Keratinocyte (primary cell): Measurements from ENCODE around the gene RABGEF1. TPM values are rescaled to one million over a fixed set of nuclear protein-coding genes. Genes with fewer than 3 reads are reported as not detected.

Source experiments
- DNase-seq: peaks from one replicate; pipeline ENCODE4 v3.0.0-alpha.2; 2011; ENCODE audit warnings: low read depth, missing footprints, low spot score
- FAIRE-seq: peaks from 2 replicates; lab custom pipeline; 2011; peaks lifted over from hg19 to GRCh38; lab: Jason Lieb, UNC
- H2AFZ ChIP-seq: 2 replicates; pipeline ENCODE4 v1.6.0; 2012; ENCODE audit warnings: low read length, control low read depth, inconsistent platforms; ENCODE audit not compliant: control insufficient read depth
- H3K27ac ChIP-seq: 2 replicates; pipeline ENCODE4 v1.5.1; 2011; ENCODE audit warnings: low read length; ENCODE audit not compliant: control insufficient read depth, insufficient read depth
- H3K27me3 ChIP-seq: 3 replicates; pipeline ENCODE4 v1.6.0; 2011; ENCODE audit warnings: low read length; ENCODE audit not compliant: control insufficient read depth, insufficient read depth; ENCODE audit errors: extremely low read depth
- H3K36me3 ChIP-seq, 2 experiments: 2 replicates in 1 of 2; 3 replicates in 1 of 2; pipeline ENCODE4 v1.5.1; 2011; ENCODE audit warnings: low read length in 2 of 2, mild to moderate bottlenecking in 1 of 2; ENCODE audit not compliant: control insufficient read depth in 2 of 2, insufficient read depth in 2 of 2; ENCODE audit errors: extremely low read depth in 1 of 2
- H3K4me1 ChIP-seq: 3 replicates; pipeline ENCODE4 v1.5.1; 2011; ENCODE audit warnings: low read length; ENCODE audit not compliant: control insufficient read depth, insufficient read depth; ENCODE audit errors: extremely low read depth
- H3K4me2 ChIP-seq: 3 replicates; pipeline ENCODE4 v1.6.0; 2011; ENCODE audit warnings: low read depth, low read length; ENCODE audit not compliant: control insufficient read depth, insufficient read depth; ENCODE audit errors: extremely low read depth
- H3K4me3 ChIP-seq, 3 experiments: fragments of 200-600 bp in 1 of 3; sonication (generic) in 1 of 3; 2 replicates in 2 of 3; 3 replicates in 1 of 3; pipeline ENCODE4 v1.5.1; 2011 to 2016; ENCODE audit warnings: low read length in 3 of 3, mild to moderate bottlenecking in 3 of 3, control low read depth in 2 of 3, inconsistent platforms in 1 of 3, low read depth in 1 of 3, mixed read lengths in 1 of 3, mixed run types in 1 of 3, moderate library complexity in 1 of 3; ENCODE audit not compliant: control insufficient read depth in 2 of 3, insufficient read depth in 2 of 3; ENCODE audit errors: extremely low read depth in 1 of 3
- H3K79me2 ChIP-seq: 2 replicates; pipeline ENCODE4 v1.6.0; 2012; ENCODE audit warnings: low read length; ENCODE audit not compliant: control insufficient read depth, insufficient read depth
- H3K9ac ChIP-seq: 3 replicates; pipeline ENCODE4 v1.6.0; 2011; ENCODE audit warnings: low read length; ENCODE audit not compliant: control insufficient read depth, insufficient read depth; ENCODE audit errors: extremely low read depth
- H3K9me1 ChIP-seq: 3 replicates; pipeline ENCODE4 v1.6.0; 2011; ENCODE audit warnings: low read length; ENCODE audit not compliant: control insufficient read depth, insufficient read depth; ENCODE audit errors: extremely low read depth
- H3K9me3 ChIP-seq: 2 replicates; pipeline ENCODE4 v1.5.1; 2012; ENCODE audit warnings: low read depth, low read length; ENCODE audit not compliant: control insufficient read depth
- H4K20me1 ChIP-seq: 3 replicates; pipeline ENCODE4 v1.6.0; 2011; ENCODE audit warnings: low read length; ENCODE audit not compliant: control insufficient read depth, insufficient read depth; ENCODE audit errors: extremely low read depth
- EZH2 ChIP-seq: IDR thresholded peaks from one replicate; pipeline ENCODE4 v1.6.1; 2012; ENCODE audit warnings: inconsistent platforms, mild to moderate bottlenecking, low read length, moderate library complexity
- dilution Hi-C: fragments of 300-500 bp; cut with MboI; formaldehyde crosslinking; loops from one replicate; pipeline ENCODE4 v1.7.0; 2020; ENCODE audit warnings: low sequenced_read_pairs; ENCODE audit not compliant: extremely low pct_ligation_motif_present
- polyA plus RNA-seq, 5 experiments: library from polyadenylated mRNA; depleted of rRNA in 3 of 5; stranded (reverse) in 3 of 5; stranded (forward) in 1 of 5; unstranded in 1 of 5; fragments of >200 nt; gene quantifications; 1 replicate in 1 of 5; 2 replicates in 3 of 5; 3 replicates in 1 of 5; pipeline versions ENCODE4 v1.2.1 to v1.2.3, GENCODE V29; 2011 to 2012; ENCODE audit warnings: missing spikeins in 2 of 5, low read depth in 1 of 5, low replicate concordance in 1 of 5
- TF ChIP-seq, protein P1 (sequence below), 3 experiments: IDR thresholded peaks in 1 of 3; conservative IDR thresholded peaks in 1 of 3; optimal IDR thresholded peaks in 1 of 3; 2 replicates in 2 of 3; 3 replicates in 1 of 3; pipeline versions ENCODE3 to v1.5.1; 2011; ENCODE audit warnings: low read length in 3 of 3, mild to moderate bottlenecking in 3 of 3, moderate library complexity in 2 of 3, control low read depth in 1 of 3, inconsistent platforms in 1 of 3; ENCODE audit not compliant: insufficient read depth in 2 of 3; ENCODE audit errors: extremely low read depth in 1 of 3

The RABGEF1 gene
- polyA plus RNA-seq, 1 donor (not counting 4 experiments of a cell fraction or from before 2014, with no cell fraction given) = 58.2 TPM

DNA sequence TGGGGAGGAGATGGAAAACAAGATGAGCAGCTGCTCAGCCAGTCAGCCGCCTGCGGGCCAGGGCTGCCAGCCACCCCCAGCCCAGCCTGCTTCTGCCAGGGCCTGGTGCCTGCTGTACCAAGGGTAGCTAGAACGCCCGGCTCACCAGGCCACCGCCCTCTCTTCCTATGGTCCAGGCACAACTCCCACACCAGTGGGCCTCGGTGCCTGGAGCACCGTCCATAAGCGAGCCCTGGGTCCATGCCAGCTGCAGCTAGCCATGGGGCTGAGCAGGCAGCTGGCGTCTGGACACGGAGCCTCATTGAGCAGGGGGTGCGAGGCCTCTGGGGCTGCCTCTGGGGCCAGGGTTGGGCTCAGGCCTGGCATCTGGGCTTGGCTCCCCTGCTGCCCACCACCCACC is 8.5 kb upstream of the RABGEF1 start:
- H3K4me1 ChIP-seq = no peaks in the 10 kb centered on the region
- H2AFZ ChIP-seq = no peak overlapping the region
- FAIRE-seq = no peak
- no peak overlapping the region for H3K4me2 ChIP-seq
- H3K9ac ChIP-seq = no peak overlapping the region
- H3K9me3 ChIP-seq = no peaks in the 10 kb centered on the region
- no peak overlapping the region for H3K27ac ChIP-seq
- H3K4me3 ChIP-seq = no peak overlapping the region
- H3K9me1 ChIP-seq = no peaks in the 10 kb centered on the region
- TF ChIP-seq EZH2 = no peak
- TF ChIP-seq, protein P1, sequence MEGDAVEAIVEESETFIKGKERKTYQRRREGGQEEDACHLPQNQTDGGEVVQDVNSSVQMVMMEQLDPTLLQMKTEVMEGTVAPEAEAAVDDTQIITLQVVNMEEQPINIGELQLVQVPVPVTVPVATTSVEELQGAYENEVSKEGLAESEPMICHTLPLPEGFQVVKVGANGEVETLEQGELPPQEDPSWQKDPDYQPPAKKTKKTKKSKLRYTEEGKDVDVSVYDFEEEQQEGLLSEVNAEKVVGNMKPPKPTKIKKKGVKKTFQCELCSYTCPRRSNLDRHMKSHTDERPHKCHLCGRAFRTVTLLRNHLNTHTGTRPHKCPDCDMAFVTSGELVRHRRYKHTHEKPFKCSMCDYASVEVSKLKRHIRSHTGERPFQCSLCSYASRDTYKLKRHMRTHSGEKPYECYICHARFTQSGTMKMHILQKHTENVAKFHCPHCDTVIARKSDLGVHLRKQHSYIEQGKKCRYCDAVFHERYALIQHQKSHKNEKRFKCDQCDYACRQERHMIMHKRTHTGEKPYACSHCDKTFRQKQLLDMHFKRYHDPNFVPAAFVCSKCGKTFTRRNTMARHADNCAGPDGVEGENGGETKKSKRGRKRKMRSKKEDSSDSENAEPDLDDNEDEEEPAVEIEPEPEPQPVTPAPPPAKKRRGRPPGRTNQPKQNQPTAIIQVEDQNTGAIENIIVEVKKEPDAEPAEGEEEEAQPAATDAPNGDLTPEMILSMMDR (optimal IDR thresholded peaks at IDR 0.05 in 1 of 3, IDR thresholded peaks at IDR 0.05 in 1 of 3, conservative IDR thresholded peaks at IDR 0.05 in 1 of 3; ENCODE audit: extremely low read depth in 1 of 3, insufficient read depth in 2 of 3, low read length in 3 of 3) = no peak
- DNase-seq = no peak
- peaks cover 3% of the 10 kb centered on the region for H3K79me2 ChIP-seq
- H4K20me1 ChIP-seq = no peaks in the 10 kb centered on the region
- H3K27me3 ChIP-seq = no peaks in the 10 kb centered on the region
- dilution Hi-C loops = no loop called here
- H3K36me3 ChIP-seq = peaks cover 1 to 5% of the 10 kb centered on the region in 2 experiments

DNA sequence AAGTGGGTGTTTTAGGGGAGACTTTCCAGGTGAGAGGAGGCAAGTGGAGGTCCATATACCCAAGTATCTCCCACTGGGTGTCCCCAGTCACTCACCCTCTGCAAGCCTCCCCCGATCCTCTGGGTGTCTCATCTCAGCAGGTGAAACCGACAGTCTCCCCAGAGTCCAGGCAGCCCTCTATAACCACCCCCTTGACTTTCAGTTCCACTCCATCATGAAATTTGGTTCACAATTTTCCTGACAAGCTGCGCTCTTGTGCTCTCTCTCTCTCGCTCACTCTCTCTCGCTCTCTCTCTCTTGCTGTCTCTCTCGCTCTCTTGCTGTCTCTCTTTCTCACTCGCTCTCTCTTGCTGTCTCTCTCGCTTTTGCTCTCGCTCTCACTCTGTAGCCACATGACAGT is 8.1 kb upstream of the RABGEF1 start:
- H3K27ac ChIP-seq = no peak overlapping the region
- peaks cover 1 to 5% of the 10 kb centered on the region in 2 experiments for H3K36me3 ChIP-seq
- no peak overlapping the region for H3K9ac ChIP-seq
- no peak overlapping the region for H3K4me2 ChIP-seq
- DNase-seq (no peak), FAIRE-seq (no peak)
- H3K27me3 ChIP-seq = no peaks in the 10 kb centered on the region
- H3K9me1 ChIP-seq = no peaks in the 10 kb centered on the region
- no peak overlapping the region for H3K4me3 ChIP-seq
- dilution Hi-C loops = no loop called here
- H4K20me1 ChIP-seq = no peaks in the 10 kb centered on the region
- TF ChIP-seq EZH2 = no peak
- TF ChIP-seq, protein P1 (optimal IDR thresholded peaks at IDR 0.05 in 1 of 3, IDR thresholded peaks at IDR 0.05 in 1 of 3, conservative IDR thresholded peaks at IDR 0.05 in 1 of 3; ENCODE audit: extremely low read depth in 1 of 3, insufficient read depth in 2 of 3, low read length in 3 of 3) = no peak
- no peaks in the 10 kb centered on the region for H3K4me1 ChIP-seq
- H3K79me2 ChIP-seq = peaks cover 3% of the 10 kb centered on the region
- no peak overlapping the region for H2AFZ ChIP-seq
- no peaks in the 10 kb centered on the region for H3K9me3 ChIP-seq
